Measurements from ENCODE around the gene TAF11L13. TPM values are rescaled to one million over a fixed set of nuclear protein-coding genes. Genes with fewer than 3 reads are reported as not detected.
"Not testable (repeated sequence)": the region's sequence is repeated elsewhere in the genome, so short reads cannot be mapped to it uniquely, and the experiment has no call there.

TAF11L13 gene
- total RNA-seq, 1 experiment from 2014 or later, result not detected

DNA sequence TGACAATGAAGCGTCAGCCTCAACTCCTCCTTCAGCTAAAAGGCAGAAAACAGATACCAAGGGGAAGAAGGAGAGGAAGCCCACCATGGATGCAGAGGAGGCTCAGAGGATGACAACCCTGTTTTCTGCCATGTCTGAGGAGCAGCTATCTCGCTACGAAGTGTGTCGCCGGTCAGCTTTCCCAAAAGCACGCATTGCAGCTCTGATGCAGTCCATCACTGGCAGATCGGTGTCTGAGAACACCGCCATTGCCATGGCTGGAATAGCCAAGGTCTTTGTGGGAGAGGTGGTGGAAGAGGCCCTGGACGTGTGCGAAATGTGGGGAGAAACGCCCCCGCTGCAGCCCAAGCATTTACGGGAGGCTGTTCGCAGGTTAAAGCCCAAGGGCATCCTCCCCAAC lies 26.9 kb upstream of the TAF11L13 start:
- no TSS peak for BruUV-seq (replicated peaks)
- Histone ChIP-seq H3K4me1 (ENCODE audit: insufficient read depth, low read length, poor library complexity, severe bottlenecking) (no peaks in the 10 kb centered on the region), H3K27ac (ENCODE audit: low read depth, low read length, poor library complexity, severe bottlenecking) (no peak overlapping the region), H3K9me3 (ENCODE audit: low read depth, low read length, poor library complexity, severe bottlenecking) (no peaks in the 10 kb centered on the region), H3K36me3 (ENCODE audit: insufficient read depth, low read length, poor library complexity, severe bottlenecking) (no peaks in the 10 kb centered on the region), H3K27me3 (replicated peaks; ENCODE audit: insufficient read depth, low read depth, low read length, poor library complexity) (no peaks in the 10 kb centered on the region), H3K4me3 (ENCODE audit: low read depth, low read length, poor library complexity, severe bottlenecking) (no peak overlapping the region)
- POLR2A ChIA-PET (ENCODE audit: low non-redundant PET), result interaction anchor here (0.5 kb wide), 1 partner anchor 285 kb away, joined by 3 read pairs; no protein-coding TSS in a partner anchor
- CTCF ChIA-PET, result no interaction called here
- intact Hi-C loops (cut with micrococcal nuclease; ENCODE audit: unreplicated experiment), result no loop called here
- TF ChIP-seq EZH2 (IDR thresholded peaks at IDR 0.05; ENCODE audit: borderline replicate concordance, low read depth, low read length, poor library complexity, severe bottlenecking), result no peak
- TF ChIP-seq, protein P1, sequence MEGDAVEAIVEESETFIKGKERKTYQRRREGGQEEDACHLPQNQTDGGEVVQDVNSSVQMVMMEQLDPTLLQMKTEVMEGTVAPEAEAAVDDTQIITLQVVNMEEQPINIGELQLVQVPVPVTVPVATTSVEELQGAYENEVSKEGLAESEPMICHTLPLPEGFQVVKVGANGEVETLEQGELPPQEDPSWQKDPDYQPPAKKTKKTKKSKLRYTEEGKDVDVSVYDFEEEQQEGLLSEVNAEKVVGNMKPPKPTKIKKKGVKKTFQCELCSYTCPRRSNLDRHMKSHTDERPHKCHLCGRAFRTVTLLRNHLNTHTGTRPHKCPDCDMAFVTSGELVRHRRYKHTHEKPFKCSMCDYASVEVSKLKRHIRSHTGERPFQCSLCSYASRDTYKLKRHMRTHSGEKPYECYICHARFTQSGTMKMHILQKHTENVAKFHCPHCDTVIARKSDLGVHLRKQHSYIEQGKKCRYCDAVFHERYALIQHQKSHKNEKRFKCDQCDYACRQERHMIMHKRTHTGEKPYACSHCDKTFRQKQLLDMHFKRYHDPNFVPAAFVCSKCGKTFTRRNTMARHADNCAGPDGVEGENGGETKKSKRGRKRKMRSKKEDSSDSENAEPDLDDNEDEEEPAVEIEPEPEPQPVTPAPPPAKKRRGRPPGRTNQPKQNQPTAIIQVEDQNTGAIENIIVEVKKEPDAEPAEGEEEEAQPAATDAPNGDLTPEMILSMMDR (conservative IDR thresholded peaks at IDR 0.05; ENCODE audit: low read depth, low read length), result no peak
- no peak for DNase-seq (ENCODE audit: low spot score)

DNA sequence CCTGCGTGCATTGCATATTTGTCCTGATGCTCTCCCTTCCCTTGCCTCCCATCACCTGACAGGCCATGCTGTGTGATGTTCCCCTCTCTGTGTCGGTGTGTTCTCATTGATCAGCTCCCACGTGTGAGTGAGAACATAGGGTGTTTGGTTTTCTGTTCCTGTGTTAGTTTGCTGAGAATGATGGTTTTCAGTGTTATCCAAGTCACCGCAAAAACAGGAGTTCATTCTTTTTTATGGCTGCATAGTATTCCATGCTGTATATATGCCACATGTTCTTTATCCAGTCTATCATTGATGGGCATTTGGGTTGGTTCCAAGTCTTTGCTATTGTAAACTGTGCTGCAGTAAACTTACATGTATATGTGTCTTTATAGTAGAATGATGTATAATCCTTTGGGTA lies 24.4 kb upstream of the TAF11L13 start:
- DNase-seq (ENCODE audit: low spot score); CTCF ChIA-PET; H3K27me3 ChIP-seq (replicated peaks; ENCODE audit: insufficient read depth, low read depth, low read length, poor library complexity); intact Hi-C loops (cut with micrococcal nuclease; ENCODE audit: unreplicated experiment); H3K27ac ChIP-seq (ENCODE audit: low read depth, low read length, poor library complexity, severe bottlenecking); H3K36me3 ChIP-seq (ENCODE audit: insufficient read depth, low read length, poor library complexity, severe bottlenecking); BruUV-seq (replicated peaks); H3K4me1 ChIP-seq (ENCODE audit: insufficient read depth, low read length, poor library complexity, severe bottlenecking); H3K4me3 ChIP-seq (ENCODE audit: low read depth, low read length, poor library complexity, severe bottlenecking); H3K9me3 ChIP-seq (ENCODE audit: low read depth, low read length, poor library complexity, severe bottlenecking); POLR2A ChIA-PET (ENCODE audit: low non-redundant PET): not testable (repeated sequence)

DNA sequence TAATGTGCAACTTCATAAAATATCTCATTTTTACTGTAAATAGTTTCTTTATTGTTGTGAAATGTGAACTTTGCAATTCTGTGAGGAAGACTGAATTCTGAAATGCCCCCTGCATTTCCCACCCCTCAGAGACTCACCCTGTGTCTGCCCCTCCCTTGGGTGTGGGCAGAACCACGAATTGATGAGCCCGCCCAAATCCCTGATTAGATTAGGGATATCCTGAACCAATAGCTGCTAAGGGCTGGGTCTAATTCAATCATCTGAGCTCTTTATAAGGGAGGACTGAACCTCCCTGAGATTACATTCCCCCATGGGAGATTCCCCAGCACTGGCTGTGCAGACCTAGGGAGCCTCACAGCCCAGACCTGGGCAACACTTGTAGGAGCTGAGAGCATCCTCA lies 21.8 kb upstream of the TAF11L13 start, which contains the start of gene TAF11L12:
Gene TAF11L12 (plus strand): TSS at position 301 of the 400 bp plus-strand sequence.
- intact Hi-C loops (cut with micrococcal nuclease; ENCODE audit: unreplicated experiment); BruUV-seq (replicated peaks); POLR2A ChIA-PET (ENCODE audit: low non-redundant PET); CTCF ChIA-PET; H3K9me3 ChIP-seq (ENCODE audit: low read depth, low read length, poor library complexity, severe bottlenecking); H3K4me3 ChIP-seq (ENCODE audit: low read depth, low read length, poor library complexity, severe bottlenecking); H3K27me3 ChIP-seq (replicated peaks; ENCODE audit: insufficient read depth, low read depth, low read length, poor library complexity); H3K4me1 ChIP-seq (ENCODE audit: insufficient read depth, low read length, poor library complexity, severe bottlenecking); DNase-seq (ENCODE audit: low spot score); H3K27ac ChIP-seq (ENCODE audit: low read depth, low read length, poor library complexity, severe bottlenecking); H3K36me3 ChIP-seq (ENCODE audit: insufficient read depth, low read length, poor library complexity, severe bottlenecking): not testable (repeated sequence)

DNA sequence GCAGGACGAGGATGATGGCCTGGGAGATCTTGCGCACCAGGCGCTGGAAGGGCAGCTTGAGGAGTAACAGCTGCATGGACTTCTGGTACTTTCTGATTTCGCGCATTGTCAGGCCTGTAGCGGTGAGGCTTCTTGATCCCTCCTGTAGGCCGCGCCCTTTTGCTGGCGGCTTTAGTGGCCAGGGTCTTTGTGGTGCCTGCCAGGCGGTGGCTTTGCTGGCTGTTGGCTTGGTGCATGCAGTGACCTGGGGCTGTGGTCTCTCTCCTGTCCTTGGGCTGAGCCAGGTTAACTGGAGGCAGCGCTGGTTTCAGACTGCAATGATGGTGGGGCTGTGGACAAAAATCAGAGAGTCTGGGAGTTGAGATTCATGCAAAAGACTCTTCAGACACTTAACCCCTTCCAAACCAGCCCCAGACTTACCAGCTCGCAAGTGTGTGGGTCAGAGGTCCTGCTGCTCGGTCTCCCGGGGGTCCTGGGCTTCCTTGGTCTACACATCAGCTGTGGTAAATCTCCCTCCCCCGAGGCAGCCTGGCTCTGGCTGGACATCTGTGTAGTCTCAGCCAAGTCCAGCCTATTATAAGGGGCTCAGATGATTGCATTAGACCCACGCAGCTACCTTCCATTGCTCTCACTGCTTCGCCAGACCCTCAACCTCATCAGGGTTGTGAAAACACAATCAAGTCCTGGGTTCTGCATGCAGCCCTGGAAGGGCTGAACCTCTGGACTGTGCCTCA lies 16.8 kb upstream of the TAF11L13 start:
- no peaks in the 10 kb centered on the region for H3K9me3 ChIP-seq (ENCODE audit: low read depth, low read length, poor library complexity, severe bottlenecking)
- ChIA-PET CTCF (no interaction called here), POLR2A (ENCODE audit: low non-redundant PET) (no interaction called here)
- TF ChIP-seq, protein P1 (conservative IDR thresholded peaks at IDR 0.05; ENCODE audit: low read depth, low read length), result no peak
- H3K4me3 ChIP-seq (ENCODE audit: low read depth, low read length, poor library complexity, severe bottlenecking), result no peak overlapping the region
- no peak overlapping the region for H3K27ac ChIP-seq (ENCODE audit: low read depth, low read length, poor library complexity, severe bottlenecking)
- intact Hi-C loops (cut with micrococcal nuclease; ENCODE audit: unreplicated experiment), result no loop called here
- H3K27me3 ChIP-seq (replicated peaks; ENCODE audit: insufficient read depth, low read depth, low read length, poor library complexity), result no peaks in the 10 kb centered on the region
- BruUV-seq (replicated peaks), result no TSS peak
- no peaks in the 10 kb centered on the region for H3K36me3 ChIP-seq (ENCODE audit: insufficient read depth, low read length, poor library complexity, severe bottlenecking)
- DNase-seq (ENCODE audit: low spot score), result no peak
- H3K4me1 ChIP-seq (ENCODE audit: insufficient read depth, low read length, poor library complexity, severe bottlenecking), result no peaks in the 10 kb centered on the region

All from A673 (cell line).